ENCODE measurements around the gene RCAN3. TPM values are rescaled to one million over a fixed set of nuclear protein-coding genes. Genes with fewer than 3 reads are reported as not detected.
"Not testable (repeated sequence)": the region's sequence is repeated elsewhere in the genome, so short reads cannot be mapped to it uniquely, and the experiment has no call there.

Gene RCAN3
- total RNA-seq, 1 experiment from 2014 or later, result 11.1 TPM

GRCh38 chr1:24513706-24514105 is 11.1 kb downstream of the RCAN3 start:
- DNase-seq (ENCODE audit: low read depth), result no peak

GRCh38 chr1:24514946-24515345 is 12.3 kb downstream of the RCAN3 start:
- no peak for DNase-seq (ENCODE audit: low read depth)

DNA sequence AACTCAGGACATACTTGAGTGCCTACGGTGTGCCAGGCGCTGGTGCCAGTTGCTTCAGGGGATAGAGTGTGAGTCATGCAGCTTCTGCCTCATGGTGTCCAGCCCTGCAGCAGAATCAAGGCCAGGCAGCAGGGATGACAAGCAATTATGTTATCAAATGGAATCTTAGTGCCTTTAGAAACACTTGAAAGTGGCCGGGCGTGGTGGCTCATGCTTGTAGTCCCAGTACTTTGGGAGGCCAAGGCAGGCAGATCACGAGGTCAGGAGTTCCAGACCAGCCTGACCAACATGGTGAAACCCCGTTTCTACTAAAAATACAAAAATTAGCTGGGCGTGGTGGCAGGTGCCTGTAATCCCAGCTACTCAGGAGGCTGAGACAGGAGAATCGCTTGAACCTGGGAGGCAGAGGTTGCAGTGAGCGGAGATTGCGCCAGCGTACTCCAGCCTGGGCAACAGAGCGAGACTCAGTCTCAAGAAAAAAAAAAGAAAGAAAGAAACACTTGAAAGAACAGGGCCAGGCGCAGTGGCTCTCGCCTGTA is 13.1 kb downstream of the RCAN3 start:
- peak; percentile 97 for DNase-seq (ENCODE audit: low read depth)

DNA sequence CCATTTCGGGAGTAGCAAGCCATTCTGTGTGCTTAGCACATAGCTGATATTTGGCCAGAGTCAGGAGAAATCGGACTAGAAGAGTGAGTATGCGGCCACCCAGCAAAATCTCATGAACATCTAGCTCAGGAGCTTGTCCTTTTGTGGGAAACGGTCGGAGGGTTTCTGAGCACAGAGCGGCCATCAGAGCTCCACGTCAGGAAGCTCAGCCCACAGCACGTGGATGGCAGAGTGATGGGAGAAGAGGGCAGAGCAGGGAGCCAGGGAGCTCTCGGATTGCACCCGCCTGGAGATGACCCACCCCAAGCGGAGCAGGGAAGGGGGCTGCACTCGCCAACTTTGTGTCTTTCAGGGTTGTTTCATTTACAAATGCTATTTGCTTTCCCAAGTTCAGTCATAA is 13.9 kb downstream of the RCAN3 start:
- no peak for DNase-seq (ENCODE audit: low read depth)

- DNase-seq (ENCODE audit: low read depth), result no peak
Observed at GRCh38 chr1:24517898-24518297, 15.3 kb downstream of the RCAN3 start.

DNA sequence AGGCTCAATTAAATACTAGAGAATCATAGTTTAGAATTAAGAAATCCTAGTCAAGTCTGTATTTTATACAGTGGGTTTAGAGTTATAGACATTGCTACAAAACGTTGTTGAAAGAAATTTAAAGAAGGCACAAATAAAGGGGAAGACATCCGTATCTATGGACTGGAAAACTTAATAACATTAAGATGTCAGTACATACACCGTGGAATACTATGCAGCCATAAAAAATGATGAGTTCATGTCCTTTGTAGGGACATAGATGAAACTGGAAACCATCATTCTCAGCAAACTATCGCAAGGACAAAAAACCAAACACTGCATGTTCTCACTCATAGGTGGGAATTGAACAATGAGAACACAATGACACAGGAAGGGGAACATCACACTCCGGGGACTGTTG is 17.6 kb downstream of the RCAN3 start:
- DNase-seq (ENCODE audit: low read depth), result not testable (repeated sequence)

- no peak for DNase-seq (ENCODE audit: low read depth)
Observed at GRCh38 chr1:24525606-24526005, 23.0 kb downstream of the RCAN3 start.

GRCh38 chr1:24526045-24526444 is 23.4 kb downstream of the RCAN3 start:
- no peak for DNase-seq (ENCODE audit: low read depth)

GRCh38 chr1:24526940-24527542 is 24.4 kb downstream of the RCAN3 start:
- no peak for DNase-seq (ENCODE audit: low read depth)

DNA sequence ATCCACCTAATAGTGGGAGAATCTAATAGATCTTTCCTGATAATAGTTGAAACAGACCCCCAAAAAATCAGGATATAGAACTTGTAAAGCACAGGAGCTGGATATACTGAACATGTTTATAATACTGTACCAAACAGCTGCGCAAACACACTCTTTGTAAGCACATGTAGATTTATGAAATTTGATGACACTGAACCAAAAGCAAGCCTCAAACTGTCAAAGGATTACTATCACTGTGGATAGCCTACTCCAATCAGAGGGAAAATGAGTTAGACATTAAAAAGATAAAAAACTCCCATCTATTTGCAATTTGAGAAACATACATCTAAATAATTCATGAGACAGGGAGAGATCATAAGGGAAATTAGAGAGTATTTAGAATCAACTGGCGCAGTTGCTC is 26.1 kb downstream of the RCAN3 start:
- DNase-seq (ENCODE audit: low read depth), result no peak

- not testable (repeated sequence) for DNase-seq (ENCODE audit: low read depth)
Observed at GRCh38 chr1:24529292-24529691, 26.7 kb downstream of the RCAN3 start.

GRCh38 chr1:24535021-24535424 is 32.4 kb downstream of the RCAN3 start:
- DNase-seq (ENCODE audit: low read depth), result no peak

- no peak for DNase-seq (ENCODE audit: low read depth)
Observed at GRCh38 chr1:24535778-24536177, 33.1 kb downstream of the RCAN3 start.

DNA sequence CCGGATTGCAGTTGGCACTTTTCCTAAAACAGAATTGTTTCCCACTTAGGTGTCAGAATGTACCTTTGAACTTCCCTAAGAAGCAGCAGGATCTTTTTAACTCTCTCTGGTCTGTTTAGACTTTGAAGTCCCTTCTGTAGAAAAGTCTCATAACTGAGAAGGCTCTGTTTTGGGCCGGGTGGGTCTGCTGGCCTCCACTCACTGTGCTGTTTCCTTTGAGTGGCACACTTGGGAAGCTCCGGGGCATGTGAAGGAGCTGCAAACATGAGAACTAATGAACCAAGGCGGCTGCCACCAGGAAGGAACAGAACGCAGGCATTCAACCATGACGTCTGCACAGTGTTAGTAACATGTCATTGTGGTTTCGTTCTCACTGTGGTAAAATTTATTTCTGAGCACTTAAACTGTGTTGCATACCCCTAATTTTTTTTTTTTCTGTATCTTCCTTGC is 33.8 kb downstream of the RCAN3 start:
- DNase-seq (ENCODE audit: low read depth), result peak; percentile 51

- DNase-seq (ENCODE audit: low read depth), result no peak
Observed at GRCh38 chr1:24540051-24540905, 37.6 kb downstream of the RCAN3 start.

GRCh38 chr1:24540906-24541710 is 38.5 kb downstream of the RCAN3 start:
- peak; percentile 79 for DNase-seq (ENCODE audit: low read depth)

DNA sequence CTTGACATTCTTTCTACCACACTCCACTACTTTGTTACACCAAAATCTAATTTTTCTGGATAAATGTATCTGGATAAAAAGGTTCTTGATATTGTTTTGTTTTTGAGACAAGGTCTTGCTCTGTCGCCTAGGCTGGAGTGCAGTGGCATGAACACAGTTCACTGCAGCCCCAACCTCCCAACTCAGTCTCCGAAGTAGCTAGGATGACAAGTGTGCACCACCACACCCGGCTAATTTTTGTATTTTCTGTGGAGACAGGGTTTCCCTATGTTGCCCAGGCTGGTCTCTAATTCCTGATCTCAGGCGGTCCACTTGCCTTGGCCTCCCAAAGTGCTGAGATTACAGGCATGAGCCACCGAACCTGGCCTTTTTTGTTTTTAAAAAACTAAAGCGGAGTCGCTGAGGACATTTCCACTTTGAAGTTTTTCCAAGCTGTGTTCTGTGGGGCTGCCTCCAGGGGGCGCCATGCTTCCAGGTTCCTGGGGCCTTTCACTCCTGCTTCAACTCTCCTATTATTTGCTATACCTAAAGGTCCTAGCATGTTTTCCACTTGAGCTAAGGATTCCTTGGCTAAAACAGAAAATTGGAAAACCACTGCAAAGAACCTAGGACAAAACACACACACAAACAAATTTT is 39.2 kb downstream of the RCAN3 start:
- no peak for DNase-seq (ENCODE audit: low read depth)

DNA sequence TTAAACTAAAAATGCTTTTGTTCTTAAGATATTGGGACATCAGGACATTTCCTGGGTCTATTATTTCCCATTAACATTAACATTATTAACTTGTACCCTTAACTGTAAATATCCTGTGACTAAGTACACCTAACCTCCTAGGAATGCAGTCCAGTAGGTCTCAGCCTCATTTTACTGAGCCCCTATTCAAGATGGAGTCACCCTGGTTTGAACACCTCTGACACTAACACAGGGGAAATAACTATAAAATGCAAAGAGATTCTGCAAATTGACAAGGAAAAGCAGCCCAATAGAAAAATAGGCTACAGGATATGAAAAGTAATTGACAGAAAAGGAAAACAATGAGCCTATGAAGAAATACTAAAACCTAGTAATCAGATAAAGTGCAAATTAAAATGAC is 41.6 kb downstream of the RCAN3 start:
- peak; percentile 26 for DNase-seq (ENCODE audit: low read depth)

DNA sequence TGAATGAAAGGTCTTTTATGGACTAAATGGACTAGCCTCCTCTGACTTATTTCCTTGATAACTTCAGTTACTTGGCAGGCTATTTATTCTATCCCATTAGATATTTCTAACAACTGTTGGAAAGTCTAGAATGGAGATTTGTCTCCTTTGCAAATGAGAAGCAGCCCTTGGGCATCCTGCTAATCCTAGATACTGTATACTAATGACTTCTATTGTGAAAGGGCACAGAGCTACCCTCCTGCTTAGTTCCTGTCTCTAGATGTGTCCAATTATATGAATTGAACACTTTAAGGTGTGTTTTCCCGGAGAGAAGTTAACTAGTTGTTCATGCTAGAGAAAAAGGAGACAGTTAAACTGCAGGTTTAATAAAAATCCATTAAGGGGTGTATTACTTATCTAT is 43.0 kb downstream of the RCAN3 start:
- no peak for DNase-seq (ENCODE audit: low read depth)

DNA sequence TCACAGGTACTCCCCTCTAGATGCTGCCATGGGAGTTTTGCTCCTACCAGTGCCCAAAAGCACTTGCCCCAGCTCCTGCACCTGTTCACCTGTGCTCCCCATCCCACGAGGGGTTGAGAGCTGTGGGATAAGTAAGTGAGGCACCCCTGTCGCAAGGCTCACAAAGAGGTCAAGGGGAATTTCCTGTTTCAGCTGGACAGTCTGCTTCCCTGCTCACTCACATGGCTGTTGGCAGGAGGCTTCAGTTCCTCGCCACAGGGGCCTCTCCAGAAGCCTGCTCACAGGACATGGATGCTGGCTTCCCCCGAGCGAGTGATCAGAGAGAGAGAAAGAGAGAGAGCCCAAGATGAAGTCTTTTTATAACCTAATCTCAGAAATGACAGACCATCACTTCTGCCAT is 44.6 kb downstream of the RCAN3 start:
- no peak for DNase-seq (ENCODE audit: low read depth)

DNA sequence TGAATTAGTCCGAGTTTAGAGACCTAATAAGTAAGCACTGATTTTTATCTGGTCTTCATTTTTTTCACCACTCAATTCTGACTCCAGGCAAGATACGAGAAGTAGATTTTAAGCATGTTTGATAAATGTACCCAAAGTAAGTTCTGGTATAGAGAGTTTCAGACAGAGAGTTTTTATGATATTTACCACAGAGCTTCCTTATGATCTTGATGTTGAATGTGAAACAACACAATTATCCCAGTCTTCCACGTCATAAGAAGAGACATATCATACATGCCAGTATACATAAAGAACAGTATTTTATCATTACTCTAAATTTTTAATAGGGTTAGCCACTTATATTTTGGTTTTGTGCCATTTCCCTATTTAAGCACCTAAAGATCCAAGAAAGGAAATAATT is 45.4 kb downstream of the RCAN3 start:
- no peak for DNase-seq (ENCODE audit: low read depth)

DNA sequence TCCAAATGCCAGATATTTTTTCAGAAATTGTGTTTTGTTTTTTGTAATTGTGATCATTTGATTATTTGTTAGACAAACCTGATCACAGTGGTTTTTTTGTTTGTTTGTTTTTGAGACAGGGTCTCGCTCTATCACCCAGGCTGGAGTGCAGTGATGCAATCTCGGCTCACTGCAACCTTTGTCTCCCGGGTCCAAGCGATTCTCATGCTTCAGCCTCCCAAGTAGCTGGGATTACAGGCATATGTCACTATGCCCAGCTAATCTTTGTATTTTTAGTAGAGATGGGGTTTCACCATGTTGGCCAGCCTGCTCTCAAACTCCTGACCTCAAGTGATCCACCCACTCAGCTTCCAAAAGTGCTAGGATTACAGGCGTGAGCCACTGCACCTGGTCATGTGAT is 46.6 kb downstream of the RCAN3 start:
- DNase-seq (ENCODE audit: low read depth), result not testable (repeated sequence)

Data from M059J (cell line).